GM08714 (cell line): ENCODE measurements around the gene HAL.
"Not testable (repeated sequence)": the region's sequence is repeated elsewhere in the genome, so short reads cannot be mapped to it uniquely, and the experiment has no call there.

Experiments
- H3K4me3 ChIP-seq: fragments of 200-500 bp; sonication (Bioruptor generic); 2 replicates; pipeline ENCODE4 v1.5.1; 2014; ENCODE audit warnings: mild to moderate bottlenecking, low read length, inconsistent platforms
- ZNF274 ChIP-seq: IDR thresholded peaks from 2 replicates; pipeline ENCODE4 v1.6.1; 2012; ENCODE audit warnings: mild to moderate bottlenecking, low read depth, low read length

Gene HAL

DNA sequence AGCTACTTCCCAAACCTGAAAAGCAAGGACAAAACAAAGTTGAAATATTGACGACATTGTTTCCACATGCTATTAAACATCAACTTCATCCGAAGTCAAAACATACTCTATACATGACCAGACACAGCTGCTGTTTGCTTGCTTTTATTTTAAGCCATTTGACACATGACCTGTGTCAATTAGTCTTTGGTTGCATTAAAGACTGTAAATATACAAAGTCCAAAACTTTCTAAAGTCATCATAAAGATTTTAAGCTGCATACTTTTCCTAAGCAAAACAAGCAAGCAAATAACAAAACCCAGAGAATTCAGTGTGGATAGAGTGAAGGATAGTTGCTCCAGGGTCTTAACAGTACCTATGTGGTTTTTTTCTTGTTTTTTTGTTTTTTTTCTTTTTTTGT lies 21.8 kb downstream of the HAL start:
- no peak for TF ChIP-seq ZNF274

DNA sequence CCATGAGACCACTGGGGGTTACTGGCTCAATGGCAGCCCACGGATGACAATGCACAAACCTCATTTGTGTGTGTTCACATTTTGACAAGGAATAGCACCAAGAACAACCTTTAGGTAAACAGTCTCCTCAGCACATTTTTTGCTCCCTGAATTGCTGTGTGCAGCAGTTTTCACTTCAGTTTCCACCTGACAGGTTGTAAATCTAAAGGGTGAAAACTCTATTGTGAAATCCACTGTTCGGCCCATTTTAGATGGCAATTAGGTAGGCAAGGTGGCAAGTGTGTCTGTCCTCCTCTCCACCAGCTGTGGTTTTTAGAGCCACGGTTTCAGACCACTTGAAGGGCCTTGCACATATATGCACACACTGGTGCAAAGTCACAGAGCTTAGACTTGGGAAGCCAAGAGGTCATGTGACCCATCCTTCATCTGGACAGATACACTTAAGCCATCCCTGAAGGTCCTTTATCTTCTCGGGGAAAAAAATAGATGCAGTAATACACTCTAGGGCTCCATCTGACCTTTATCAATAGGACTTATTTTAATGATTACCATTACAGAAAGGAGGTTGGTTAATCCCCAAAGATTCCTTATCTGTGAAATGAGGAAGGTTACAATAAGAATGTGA lies 23.2 kb downstream of the HAL start:
- H3K4me3 ChIP-seq, result no peak overlapping the region
- no peak for TF ChIP-seq ZNF274

More for the DNA sequence above, 21.8 kb downstream of the HAL start:
- no peak overlapping the region for H3K4me3 ChIP-seq

DNA sequence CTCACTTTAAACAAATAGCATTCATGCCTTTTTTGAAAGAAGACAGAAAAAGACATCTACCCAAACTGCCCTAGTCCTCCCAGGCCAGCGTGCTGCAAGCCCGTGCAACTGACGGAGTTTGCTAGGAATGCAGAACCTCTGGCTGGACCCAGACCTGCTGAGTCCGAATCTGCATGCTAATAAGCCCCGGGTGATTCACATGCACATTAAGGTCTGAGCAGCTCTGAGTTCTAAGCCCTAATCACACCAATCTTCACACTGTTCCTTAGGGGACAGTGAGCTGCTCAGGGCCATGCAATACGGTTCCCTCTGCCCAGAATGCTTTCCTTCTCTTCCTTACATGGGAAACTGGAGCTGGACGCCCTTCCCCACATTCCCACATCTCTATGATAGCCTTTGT lies 25.2 kb downstream of the HAL start:
- H3K4me3 ChIP-seq, result no peak overlapping the region
- TF ChIP-seq ZNF274, result no peak

DNA sequence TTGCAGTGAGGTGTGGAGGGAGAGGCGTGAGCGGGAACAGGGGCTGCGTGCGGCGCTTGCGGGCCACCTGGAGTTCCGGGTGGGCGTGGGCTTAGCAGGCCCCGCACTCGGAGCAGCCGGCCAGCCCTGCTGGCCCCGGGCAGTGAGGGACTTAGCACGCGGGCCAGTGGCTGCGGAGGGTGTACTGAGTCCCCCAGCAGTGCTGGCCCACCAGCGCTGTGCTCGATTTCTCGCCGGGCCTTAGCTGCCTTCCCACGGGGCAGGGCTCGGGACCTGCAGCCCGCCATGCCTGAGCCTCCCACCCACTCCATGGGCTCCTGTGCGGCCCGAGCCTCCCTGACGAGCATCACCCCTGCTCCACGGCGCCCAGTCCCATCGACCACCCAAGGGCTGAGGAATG lies 27.0 kb downstream of the HAL start:
- not testable (repeated sequence) for H3K4me3 ChIP-seq

DNA sequence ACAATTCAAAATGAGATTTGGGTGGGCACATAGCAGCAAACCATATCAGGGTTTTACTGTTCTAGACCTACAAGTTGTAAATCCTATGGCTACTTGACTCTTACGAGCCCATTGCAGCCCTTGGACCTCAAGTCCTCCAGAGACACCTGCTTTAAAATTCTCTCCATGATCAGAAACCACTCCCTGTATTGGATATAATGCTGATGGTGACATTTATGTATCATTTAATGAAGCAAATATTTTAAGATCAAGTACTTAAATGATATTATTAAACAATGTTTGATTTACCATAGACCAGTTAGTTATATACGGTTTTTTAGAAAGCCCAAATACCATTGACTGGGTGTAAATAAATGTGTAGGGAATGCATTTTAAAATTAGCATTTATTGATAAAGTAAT lies 28.8 kb downstream of the HAL start:
- H3K4me3 ChIP-seq, result no peak overlapping the region
- no peak for TF ChIP-seq ZNF274

DNA sequence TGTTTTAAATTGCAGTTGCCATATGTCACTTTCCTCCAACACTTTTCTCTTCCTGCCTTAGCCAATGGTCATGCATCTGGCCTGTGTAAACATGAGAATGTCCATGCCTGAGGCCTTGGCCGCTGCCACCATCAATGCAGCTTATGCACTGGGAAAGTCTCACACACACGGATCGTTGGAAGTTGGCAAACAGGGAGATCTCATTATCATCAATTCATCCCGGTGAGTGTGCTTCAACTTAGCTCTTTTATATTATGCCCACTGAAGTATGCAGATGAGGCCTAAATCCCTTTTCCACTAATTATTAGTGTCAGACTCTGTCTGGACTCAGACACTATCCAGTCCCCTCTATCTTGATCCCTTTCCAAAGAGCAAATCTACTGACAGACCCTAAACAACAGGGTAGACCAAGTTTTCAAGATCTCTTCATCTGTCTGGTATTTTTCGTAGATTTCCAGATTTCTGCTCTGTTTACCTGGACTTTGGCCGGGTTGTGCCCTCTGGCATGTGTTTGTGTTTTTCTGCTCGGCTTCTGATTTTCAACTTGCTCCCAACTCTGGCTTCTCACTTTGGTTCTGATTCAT lies 29.8 kb downstream of the HAL start:
- TF ChIP-seq ZNF274, result no peak
- no peak overlapping the region for H3K4me3 ChIP-seq

DNA sequence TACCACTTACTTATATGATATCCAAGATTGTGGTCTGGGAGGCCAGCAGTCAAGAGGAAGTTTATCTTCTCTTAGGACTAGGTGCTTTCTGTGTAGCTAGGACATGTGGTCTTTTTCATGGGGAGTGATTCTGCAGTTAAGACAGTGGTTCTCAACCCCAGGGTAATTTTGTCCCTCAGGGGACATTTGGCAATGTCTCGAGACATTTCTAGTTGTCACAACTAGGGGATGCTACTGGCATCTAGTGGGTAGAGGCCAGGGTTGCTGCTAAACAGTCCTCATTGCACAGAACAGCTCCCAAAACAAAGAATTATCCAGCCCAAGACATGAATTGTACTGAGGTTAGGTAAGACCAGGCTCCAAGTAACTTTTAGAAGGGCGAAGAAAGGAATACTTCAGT lies 33.0 kb downstream of the HAL start:
- H3K4me3 ChIP-seq, result no peak overlapping the region
- no peak for TF ChIP-seq ZNF274

DNA sequence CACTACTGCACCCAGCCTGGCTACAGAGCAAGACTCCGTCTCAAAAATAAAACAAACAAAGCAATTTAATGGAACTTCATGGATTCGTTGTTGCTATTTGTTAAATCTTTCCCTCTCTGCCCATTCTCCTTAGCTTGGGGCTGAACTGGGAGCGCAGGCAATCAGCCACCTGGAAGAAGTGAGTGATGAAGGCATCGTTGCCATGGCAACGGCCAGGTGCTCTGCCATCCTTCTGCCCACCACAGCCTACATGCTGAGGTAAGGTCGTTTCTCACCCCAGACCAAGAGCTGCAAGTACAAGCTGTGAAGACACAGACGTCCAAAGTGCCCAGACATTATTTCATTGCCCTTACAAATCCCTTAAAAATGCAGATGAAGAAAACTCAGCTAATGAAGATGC lies 33.9 kb downstream of the HAL start:
- no peak overlapping the region for H3K4me3 ChIP-seq
- no peak for TF ChIP-seq ZNF274

DNA sequence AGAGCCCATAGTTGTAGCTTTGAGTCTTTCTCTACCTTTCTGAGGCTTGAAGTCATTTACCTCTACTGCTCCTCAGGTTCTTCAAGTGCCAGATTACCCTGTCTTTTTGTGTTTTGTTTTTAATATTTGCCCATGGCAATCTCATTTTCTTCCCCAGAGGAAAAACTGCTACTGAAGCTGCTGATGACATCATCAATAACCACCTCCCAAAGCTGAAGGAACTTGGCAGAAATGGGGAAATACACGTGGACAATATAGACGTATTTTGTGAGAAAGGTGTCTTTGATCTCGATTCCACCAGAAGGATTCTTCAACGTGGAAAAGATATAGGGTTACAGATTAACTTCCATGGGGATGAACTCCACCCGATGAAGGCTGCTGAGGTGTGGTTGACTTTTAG lies 35.9 kb downstream of the HAL start:
- H3K4me3 ChIP-seq, result no peak overlapping the region
- TF ChIP-seq ZNF274, result no peak

DNA sequence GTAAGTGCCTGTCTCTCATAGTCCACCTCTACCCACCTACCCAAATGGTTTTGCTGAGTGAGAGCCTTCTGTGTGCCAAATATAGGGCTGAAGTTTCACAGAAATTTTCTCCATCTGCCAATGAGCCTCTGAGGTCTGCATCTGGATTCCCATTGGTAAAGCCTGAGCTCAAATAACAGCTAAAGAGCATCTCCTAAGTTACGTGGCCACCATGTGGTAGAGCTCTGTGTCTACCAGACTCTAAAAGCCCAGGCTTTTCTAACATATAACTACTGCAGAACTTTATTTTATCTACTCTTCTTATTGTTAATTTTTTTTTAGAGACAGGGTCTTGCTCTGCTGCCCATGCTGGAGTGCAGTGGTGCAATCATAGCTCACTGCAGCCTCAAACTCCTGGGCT lies 37.0 kb downstream of the HAL start:
- TF ChIP-seq ZNF274, result no peak
- no peak overlapping the region for H3K4me3 ChIP-seq

DNA sequence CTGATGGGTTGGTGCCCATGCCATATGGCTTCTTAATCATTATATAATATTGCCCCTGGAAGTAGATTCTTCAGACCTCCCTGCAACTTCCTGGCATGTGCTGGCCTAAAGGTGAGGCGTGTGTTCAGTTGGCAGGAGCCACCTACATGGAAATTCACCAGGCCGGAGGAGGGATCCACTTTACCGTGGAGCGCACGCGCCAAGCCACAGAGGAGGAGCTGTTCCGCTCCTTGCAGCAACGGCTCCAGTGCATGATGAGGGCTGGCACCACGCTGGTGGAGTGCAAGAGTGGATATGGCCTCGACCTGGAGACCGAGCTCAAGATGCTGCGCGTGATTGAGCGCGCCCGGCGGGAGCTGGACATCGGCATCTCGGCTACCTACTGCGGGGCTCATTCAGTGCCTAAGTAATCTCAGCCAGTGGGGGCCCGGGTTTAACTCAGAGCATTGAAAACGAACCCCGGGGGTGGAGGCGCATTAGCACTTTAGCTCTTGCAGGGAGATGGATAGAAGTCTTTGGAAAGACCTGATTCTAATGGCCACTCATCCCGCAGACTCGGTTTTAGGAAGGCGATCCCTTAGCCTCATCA lies 39.5 kb downstream of the HAL start:
- no peak overlapping the region for H3K4me3 ChIP-seq
- TF ChIP-seq ZNF274, result no peak

DNA sequence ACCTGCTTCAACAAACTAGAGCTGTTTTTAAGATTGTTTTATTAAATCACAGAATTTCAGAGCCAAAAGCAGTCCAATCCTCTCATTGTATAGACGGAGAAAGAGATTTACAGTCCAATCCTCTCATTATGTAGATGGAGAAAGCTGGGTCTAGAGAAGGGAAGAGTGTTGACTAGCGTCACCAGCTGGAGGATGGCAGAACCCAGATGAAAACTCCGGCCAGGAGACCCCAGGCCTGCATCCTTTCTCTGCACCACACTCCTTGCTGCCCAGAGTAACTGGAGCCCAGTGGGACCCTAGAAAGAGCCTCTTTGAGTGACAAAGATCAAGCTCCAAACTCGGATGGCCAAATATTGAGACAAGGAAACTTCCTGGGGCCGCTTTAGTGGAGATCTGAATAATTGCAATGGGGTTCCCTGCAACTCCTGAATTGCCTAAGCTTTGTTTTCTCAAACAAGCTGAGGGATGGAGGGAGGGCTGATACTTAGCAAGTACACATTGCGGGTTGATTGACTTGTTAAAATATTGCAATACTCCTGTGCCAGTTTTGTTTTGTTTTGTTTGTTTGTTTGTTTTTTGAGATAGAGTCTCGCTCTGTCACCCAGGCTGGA lies 40.5 kb downstream of the HAL start:
- TF ChIP-seq ZNF274, result no peak
- no peak overlapping the region for H3K4me3 ChIP-seq

DNA sequence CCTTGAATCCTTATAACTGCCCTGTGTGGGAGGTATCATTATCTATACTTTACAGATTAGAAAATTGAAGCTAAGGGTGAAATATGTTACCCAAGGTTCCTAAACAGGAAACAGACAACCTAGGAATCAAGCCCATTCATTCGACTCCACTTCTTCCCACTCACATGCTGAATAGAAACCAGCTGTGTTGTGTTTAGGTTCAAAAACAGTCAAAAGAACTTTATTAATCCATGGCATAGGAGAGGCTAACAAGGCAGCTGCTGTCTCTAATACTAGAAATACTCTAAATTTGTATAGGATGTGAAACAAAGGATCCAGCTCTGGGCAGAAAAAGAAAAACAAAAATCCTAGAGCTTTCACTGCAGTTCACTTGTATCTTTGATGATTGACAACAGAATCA lies 43.1 kb downstream of the HAL start:
- no peak overlapping the region for H3K4me3 ChIP-seq
- no peak for TF ChIP-seq ZNF274

DNA sequence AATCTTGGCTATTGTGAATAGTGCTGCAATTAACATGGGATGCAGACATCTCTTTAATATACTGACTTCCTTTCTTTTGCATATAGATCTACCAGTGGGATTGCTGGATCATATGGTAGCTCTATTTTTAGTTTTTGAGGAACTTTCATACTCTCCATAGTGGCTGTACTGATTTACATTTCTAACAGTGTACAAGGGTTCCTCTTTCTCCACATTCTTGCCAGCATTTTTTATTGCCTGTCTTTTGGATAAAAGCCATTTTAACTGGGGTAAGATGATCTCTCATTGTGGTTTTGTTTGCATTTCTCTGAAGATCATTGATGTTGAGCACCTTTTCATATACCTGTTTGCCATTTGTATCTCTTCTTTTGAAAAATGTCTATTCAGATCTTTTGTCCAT lies 44.6 kb downstream of the HAL start:
- H3K4me3 ChIP-seq, result no peak overlapping the region

DNA sequence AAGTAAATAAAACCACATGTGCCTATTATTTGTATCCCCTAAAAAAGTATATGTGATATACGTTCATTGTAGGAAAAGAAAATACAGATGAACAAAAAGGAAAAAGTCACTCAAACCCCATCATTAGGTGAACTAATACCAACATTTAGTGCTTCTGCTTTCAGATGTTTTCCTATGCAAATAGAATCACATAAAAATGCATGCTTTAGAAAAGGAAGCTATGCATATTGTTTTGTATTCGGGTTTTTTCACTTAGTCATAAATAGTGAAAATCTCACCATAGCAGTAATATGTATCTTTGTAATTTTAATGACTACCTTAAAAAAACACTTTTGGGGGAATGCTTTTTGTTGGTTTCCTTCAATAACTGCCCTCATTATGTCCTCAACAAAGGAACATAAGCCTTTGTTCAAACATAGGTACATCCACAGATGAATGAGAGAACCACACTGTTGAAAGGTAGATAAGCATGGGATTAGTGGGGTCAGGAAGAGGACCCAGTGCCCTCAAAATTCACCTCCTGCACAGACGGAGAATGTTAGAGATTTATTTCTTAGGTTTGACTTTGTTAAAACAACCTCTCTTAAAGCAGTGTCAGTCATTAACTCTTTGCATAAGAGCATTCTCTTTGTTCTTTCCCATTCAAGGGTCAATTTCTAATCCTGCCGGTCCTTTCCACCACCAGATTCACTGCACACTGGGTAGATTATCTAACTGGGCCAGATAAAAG lies 46.5 kb downstream of the HAL start:
- no peak overlapping the region for H3K4me3 ChIP-seq
- no peak for TF ChIP-seq ZNF274

More for the DNA sequence above, 44.6 kb downstream of the HAL start:
- TF ChIP-seq ZNF274, result no peak
